Stimulated activated naive CD8-positive, alpha-beta T cell treated with anti-CD3 and anti-CD28 coated beads, Interleukin-15, amount 100 ng/mL, for 72 hours (primary cell): ENCODE results near the gene SMARCA2.

Source experiments
- ATAC-seq: fragments of 150-1000 bp; cut with Tn5 transposase; 2 replicates; pipeline ENCODE4 v1.10.0; 2021; ENCODE audit warnings: mild to moderate bottlenecking, moderate library complexity
- DNase-seq, 2 donors: peaks; one replicate each; pipeline ENCODE4 v3.0.0; 2021 to 2022
- H3K27ac Mint-ChIP-seq, 2 donors: one replicate each; pipeline ENCODE4 v1.8.0; 2022; ENCODE audit warnings: mild to moderate bottlenecking in 2 of 2, mixed read lengths in 2 of 2, moderate library complexity in 2 of 2
- H3K27me3 Mint-ChIP-seq: one replicate; pipeline ENCODE4 v1.8.0; 2022; ENCODE audit warnings: mixed read lengths
- H3K4me1 Mint-ChIP-seq: one replicate; pipeline ENCODE4 v1.8.0; 2022; ENCODE audit warnings: mild to moderate bottlenecking, mixed read lengths
- H3K4me3 Mint-ChIP-seq, 2 donors: one replicate each; pipeline ENCODE4 v1.8.0; 2022; ENCODE audit warnings: mild to moderate bottlenecking in 2 of 2, mixed read lengths in 2 of 2, moderate library complexity in 1 of 2
- H3K9me3 Mint-ChIP-seq, 2 donors: one replicate each; pipeline ENCODE4 v1.8.0; 2022; ENCODE audit warnings: mixed read lengths in 2 of 2

Gene SMARCA2

GRCh38 chr9:2047916-2048315, 32.8 kb downstream of the SMARCA2 start:
- peaks cover 45% of the 10 kb centered on the region for H3K4me1 Mint-ChIP-seq
- no peaks in the 10 kb centered on the region for H3K27me3 Mint-ChIP-seq
- H3K4me3 Mint-ChIP-seq: no peak overlapping the region
- H3K27ac Mint-ChIP-seq: no peak overlapping the region
- ATAC-seq (no peak), DNase-seq (no peak)
- no peaks in the 10 kb centered on the region for H3K9me3 Mint-ChIP-seq

- H3K9me3 Mint-ChIP-seq: no peaks in the 10 kb centered on the region
- peaks cover 52% of the 10 kb centered on the region for H3K4me1 Mint-ChIP-seq
- DNase-seq (no peak), ATAC-seq (no peak)
- no peaks in the 10 kb centered on the region for H3K27me3 Mint-ChIP-seq
- H3K27ac Mint-ChIP-seq: no peak overlapping the region
- no peak overlapping the region for H3K4me3 Mint-ChIP-seq
Observed at GRCh38 chr9:2050236-2050635, 35.1 kb downstream of the SMARCA2 start.

- H3K27me3 Mint-ChIP-seq: no peaks in the 10 kb centered on the region
- DNase-seq (peak; percentile 50 to 81), ATAC-seq (peak; percentile 95)
- H3K4me1 Mint-ChIP-seq: peaks cover 54% of the 10 kb centered on the region
- H3K9me3 Mint-ChIP-seq: no peaks in the 10 kb centered on the region
- H3K27ac Mint-ChIP-seq: peak overlapping the region; percentile 48 to 74
- H3K4me3 Mint-ChIP-seq: peak overlapping the region; percentile 35 to 72
Observed at GRCh38 chr9:2053883-2054845, 39.0 kb downstream of the SMARCA2 start.

- peak overlapping the region in 1 of 2 donors; percentile 59 for H3K4me3 Mint-ChIP-seq
- H3K27me3 Mint-ChIP-seq: no peaks in the 10 kb centered on the region
- no peaks in the 10 kb centered on the region for H3K9me3 Mint-ChIP-seq
- H3K4me1 Mint-ChIP-seq: peaks cover 49% of the 10 kb centered on the region
- H3K27ac Mint-ChIP-seq: peak overlapping the region in 1 of 2 donors; percentile 27
- peak in 1 of 2 donors; percentile 58 for DNase-seq
- peak; percentile 78 for ATAC-seq
Observed at GRCh38 chr9:2055203-2055658, 40.1 kb downstream of the SMARCA2 start.

DNA sequence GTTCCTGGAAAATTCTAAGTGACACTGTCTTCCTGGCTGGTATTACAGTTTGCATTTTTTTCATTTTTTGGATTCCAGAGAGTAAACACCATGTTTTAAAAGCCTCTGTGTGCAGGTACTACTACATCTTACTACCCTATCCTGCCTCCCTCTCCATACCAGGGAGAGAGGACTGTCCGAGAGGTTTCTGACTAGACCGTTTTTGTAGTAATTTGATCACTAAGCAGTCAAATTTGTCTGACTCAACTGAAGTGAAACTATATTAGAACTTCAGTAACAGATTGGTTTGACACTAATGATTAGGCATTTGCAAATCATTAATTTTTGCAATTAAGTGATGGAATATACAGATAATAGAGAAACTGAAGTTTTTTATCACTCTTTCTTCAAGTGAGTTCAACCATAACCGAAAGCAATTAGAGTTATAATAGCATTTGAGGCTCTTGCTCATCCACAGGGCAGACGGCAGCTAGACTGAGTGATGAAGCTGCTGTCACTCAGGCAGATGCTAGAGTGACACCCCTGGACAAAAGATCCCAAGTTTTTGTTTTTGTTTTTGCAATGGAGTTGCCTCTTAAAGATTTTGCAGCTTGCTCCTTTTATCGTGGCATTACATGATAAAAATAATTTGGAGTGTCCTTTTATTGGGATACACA, 44.3 kb downstream of the SMARCA2 start:
- Mint-ChIP-seq H3K27me3 (no peaks in the 10 kb centered on the region), H3K27ac (no peak overlapping the region), H3K9me3 (no peaks in the 10 kb centered on the region), H3K4me3 (no peak overlapping the region), H3K4me1 (peaks cover 20% of the 10 kb centered on the region)
- no peak for ATAC-seq
- DNase-seq: no peak

- H3K4me3 Mint-ChIP-seq: no peak overlapping the region
- H3K27ac Mint-ChIP-seq: no peak overlapping the region
- no peak for DNase-seq
- no peaks in the 10 kb centered on the region for H3K27me3 Mint-ChIP-seq
- ATAC-seq: no peak
- peaks cover 11% of the 10 kb centered on the region for H3K4me1 Mint-ChIP-seq
- no peaks in the 10 kb centered on the region for H3K9me3 Mint-ChIP-seq
Observed at GRCh38 chr9:2060424-2060823, 45.3 kb downstream of the SMARCA2 start.

DNA sequence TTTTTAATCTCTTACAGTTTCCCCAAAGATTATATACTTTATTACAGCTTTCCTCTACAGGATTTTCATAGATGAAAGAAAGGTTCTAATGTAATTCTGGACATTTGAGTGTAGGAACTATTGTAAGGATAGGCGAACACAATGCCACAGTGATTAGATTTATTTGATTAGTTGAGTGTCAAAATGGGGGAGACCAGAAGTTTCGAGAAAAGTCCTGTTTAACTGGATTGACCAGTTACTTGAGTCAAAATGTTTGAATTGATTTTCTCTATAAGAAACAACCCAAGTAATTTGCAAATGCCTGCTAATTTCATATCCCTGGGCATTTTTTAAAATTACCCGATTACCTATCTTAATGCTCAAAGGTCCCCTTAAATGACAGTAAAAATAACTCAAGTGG, 50.6 kb downstream of the SMARCA2 start:
- Mint-ChIP-seq H3K9me3 (no peaks in the 10 kb centered on the region), H3K4me1 (no peaks in the 10 kb centered on the region), H3K27me3 (no peaks in the 10 kb centered on the region), H3K27ac (peak overlapping the region in 1 of 2 donors; percentile 15), H3K4me3 (no peak overlapping the region)
- no peak for DNase-seq
- no peak for ATAC-seq

GRCh38 chr9:2066312-2067273, 51.4 kb downstream of the SMARCA2 start:
- Mint-ChIP-seq H3K9me3 (no peaks in the 10 kb centered on the region), H3K4me3 (no peak overlapping the region), H3K4me1 (peaks cover 2% of the 10 kb centered on the region), H3K27ac (no peak overlapping the region), H3K27me3 (no peaks in the 10 kb centered on the region)
- ATAC-seq (peak; percentile 66), DNase-seq (no peak)

- Mint-ChIP-seq H3K27ac (peak overlapping the region in 1 of 2 donors; percentile 85), H3K4me3 (no peak overlapping the region), H3K4me1 (peaks cover 7% of the 10 kb centered on the region), H3K9me3 (no peaks in the 10 kb centered on the region), H3K27me3 (no peaks in the 10 kb centered on the region)
- DNase-seq (no peak), ATAC-seq (peak; percentile 46)
Observed at GRCh38 chr9:2072752-2073405, 57.7 kb downstream of the SMARCA2 start.

DNA sequence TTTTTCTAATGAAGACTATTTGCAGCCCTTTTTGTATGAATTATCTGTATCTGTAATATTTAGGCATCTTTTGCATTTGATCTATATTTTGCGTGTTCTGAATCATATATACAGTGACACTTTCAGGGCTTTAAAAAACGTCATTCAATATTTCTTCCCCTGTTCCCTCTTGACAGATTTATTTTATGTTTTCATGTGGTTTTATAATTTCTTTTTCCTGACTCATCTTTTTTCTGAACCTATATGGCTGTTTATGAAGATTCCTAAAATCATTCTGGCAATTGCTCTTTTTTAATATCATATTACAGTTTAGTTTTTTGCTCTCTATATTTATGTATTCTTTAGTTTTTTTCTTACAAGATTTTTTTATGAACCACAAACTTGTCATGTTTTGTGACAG, 67.6 kb downstream of the SMARCA2 start:
- Mint-ChIP-seq H3K4me3 (no peak overlapping the region), H3K27me3 (no peaks in the 10 kb centered on the region), H3K9me3 (no peaks in the 10 kb centered on the region), H3K4me1 (peaks cover 13% of the 10 kb centered on the region), H3K27ac (peak overlapping the region in 1 of 2 donors; percentile 37)
- ATAC-seq (no peak), DNase-seq (no peak)

DNA sequence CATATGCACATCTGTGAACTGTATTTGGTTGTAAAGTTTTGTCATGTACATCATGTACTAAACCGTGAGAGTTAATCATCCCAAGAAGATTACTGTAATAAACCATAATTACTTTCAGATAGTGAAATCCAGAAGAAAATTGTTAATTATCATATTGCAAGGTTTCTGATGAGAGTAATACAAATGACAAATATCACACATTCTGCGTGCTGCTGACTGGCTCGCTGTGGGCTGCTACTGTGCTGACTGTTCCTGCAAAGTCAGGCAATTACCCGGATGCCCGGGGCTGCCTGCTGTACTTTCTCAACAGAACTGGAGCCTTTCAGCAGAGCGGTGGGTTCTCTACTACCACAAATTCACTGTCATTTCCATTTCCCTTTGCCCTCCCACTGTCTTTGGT, 68.3 kb downstream of the SMARCA2 start:
- H3K27me3 Mint-ChIP-seq: no peaks in the 10 kb centered on the region
- no peak for ATAC-seq
- H3K9me3 Mint-ChIP-seq: no peaks in the 10 kb centered on the region
- no peak overlapping the region for H3K4me3 Mint-ChIP-seq
- no peak for DNase-seq
- H3K4me1 Mint-ChIP-seq: peaks cover 16% of the 10 kb centered on the region
- no peak overlapping the region for H3K27ac Mint-ChIP-seq

DNA sequence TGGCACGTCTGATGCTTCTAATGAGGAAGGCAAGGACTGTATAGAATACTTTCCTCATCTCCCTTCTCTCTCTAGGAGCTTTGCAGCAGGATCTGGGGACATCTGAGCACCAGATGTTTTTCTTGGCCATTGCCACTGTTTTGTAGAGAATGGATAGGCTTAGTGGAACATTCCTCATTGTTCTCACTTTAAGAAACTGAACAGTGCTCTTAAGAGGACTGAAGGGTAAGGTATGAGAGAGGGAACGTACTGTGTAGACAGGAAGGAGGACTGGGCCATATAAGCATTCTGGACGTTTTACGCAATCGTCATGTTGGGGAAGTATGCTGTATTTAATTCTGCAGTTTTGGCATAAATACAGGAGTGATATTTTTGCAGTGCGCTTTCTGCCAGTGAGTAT, 70.6 kb downstream of the SMARCA2 start:
- no peak overlapping the region for H3K4me3 Mint-ChIP-seq
- peaks cover 22% of the 10 kb centered on the region for H3K4me1 Mint-ChIP-seq
- no peak for ATAC-seq
- H3K9me3 Mint-ChIP-seq: no peaks in the 10 kb centered on the region
- H3K27ac Mint-ChIP-seq: no peak overlapping the region
- no peak for DNase-seq
- H3K27me3 Mint-ChIP-seq: no peaks in the 10 kb centered on the region

- no peak overlapping the region for H3K27ac Mint-ChIP-seq
- no peaks in the 10 kb centered on the region for H3K9me3 Mint-ChIP-seq
- DNase-seq: no peak
- peaks cover 22% of the 10 kb centered on the region for H3K4me1 Mint-ChIP-seq
- ATAC-seq: no peak
- no peak overlapping the region for H3K4me3 Mint-ChIP-seq
- no peaks in the 10 kb centered on the region for H3K27me3 Mint-ChIP-seq
Observed at GRCh38 chr9:2086116-2086515, 71.0 kb downstream of the SMARCA2 start.

DNA sequence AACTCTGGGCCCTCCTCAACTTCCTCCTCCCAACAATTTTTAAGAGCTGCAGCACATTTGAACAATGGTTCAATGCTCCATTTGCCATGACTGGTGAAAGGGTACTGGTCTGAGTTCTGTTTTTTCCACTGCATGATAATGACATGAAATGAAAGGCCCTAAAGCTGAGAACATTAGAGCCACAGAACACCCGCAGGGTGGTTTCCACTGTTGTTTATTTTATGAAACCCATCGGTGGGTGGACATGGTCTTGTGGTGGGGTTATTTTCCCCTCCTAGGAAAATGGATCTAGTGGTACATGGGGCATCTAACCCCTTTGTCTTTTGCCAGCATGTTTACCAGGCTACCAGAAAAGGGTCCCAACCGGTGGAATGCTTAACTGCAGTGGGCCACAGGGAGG, 71.8 kb downstream of the SMARCA2 start:
- DNase-seq (peak in 1 of 2 donors; percentile 12), ATAC-seq (peak; percentile 60)
- Mint-ChIP-seq H3K4me1 (peaks cover 22% of the 10 kb centered on the region), H3K9me3 (no peaks in the 10 kb centered on the region), H3K27ac (peak overlapping the region in 1 of 2 donors; percentile 62), H3K27me3 (no peaks in the 10 kb centered on the region), H3K4me3 (no peak overlapping the region)
